Trophoblast cell (in vitro differentiated cells and primary cell): ENCODE data around the gene TNFRSF14.

Experiments used
- DNase-seq, 2 donors: peaks; one replicate each; pipeline ENCODE4 v3.0.0-alpha.2; 2016
- H2AFZ ChIP-seq: 2 replicates; pipeline ENCODE4 v1.6.1; 2013; ENCODE audit warnings: low read length, moderate library complexity, mild to moderate bottlenecking; ENCODE audit not compliant: insufficient read depth, poor library complexity
- H2AK5ac ChIP-seq: 2 replicates; pipeline ENCODE4 v1.6.1; 2013; ENCODE audit warnings: mild to moderate bottlenecking, low read length
- H2BK120ac ChIP-seq: 2 replicates; pipeline ENCODE4 v1.6.1; 2013; ENCODE audit warnings: low read length, mild to moderate bottlenecking, moderate library complexity; ENCODE audit not compliant: insufficient read depth, poor library complexity
- H2BK12ac ChIP-seq: 2 replicates; pipeline ENCODE4 v1.6.1; 2013; ENCODE audit warnings: mild to moderate bottlenecking, low read length, moderate library complexity
- H2BK5ac ChIP-seq: 2 replicates; pipeline ENCODE4 v1.6.1; 2013; ENCODE audit warnings: low read length, low read depth, moderate library complexity, mild to moderate bottlenecking; ENCODE audit not compliant: poor library complexity
- H3K14ac ChIP-seq: 2 replicates; pipeline ENCODE4 v1.6.1; 2013; ENCODE audit warnings: mild to moderate bottlenecking, low read length
- H3K18ac ChIP-seq: 2 replicates; pipeline ENCODE4 v1.6.1; 2013; ENCODE audit warnings: mild to moderate bottlenecking, low read length
- H3K23ac ChIP-seq: 2 replicates; pipeline ENCODE4 v1.6.1; 2013; ENCODE audit warnings: low read length
- H3K27ac ChIP-seq: 2 replicates; pipeline ENCODE4 v1.5.1; 2013; ENCODE audit warnings: low read depth, mild to moderate bottlenecking, inconsistent platforms, low read length, moderate library complexity
- H3K27me3 ChIP-seq: 2 replicates; pipeline ENCODE4 v1.6.1; 2013; ENCODE audit warnings: inconsistent platforms, mild to moderate bottlenecking, low read length, moderate library complexity; ENCODE audit not compliant: insufficient read depth
- H3K36me3 ChIP-seq, 2 experiments: 1 replicate in 1 of 2; 2 replicates in 1 of 2; pipeline ENCODE4 v1.6.1; 2013; ENCODE audit warnings: low read length in 2 of 2, mild to moderate bottlenecking in 2 of 2, moderate library complexity in 1 of 2; ENCODE audit not compliant: insufficient read depth in 2 of 2, control insufficient read depth in 1 of 2
- H3K4ac ChIP-seq: 2 replicates; pipeline ENCODE4 v1.6.1; 2013; ENCODE audit warnings: low read depth, mild to moderate bottlenecking, low read length, moderate library complexity
- H3K4me1 ChIP-seq, 2 experiments: 1 replicate in 1 of 2; 2 replicates in 1 of 2; pipeline ENCODE4 v1.6.1; 2013; ENCODE audit warnings: low read length in 2 of 2, mild to moderate bottlenecking in 2 of 2, moderate library complexity in 1 of 2; ENCODE audit not compliant: insufficient read depth in 2 of 2, control insufficient read depth in 1 of 2
- H3K4me2 ChIP-seq: 2 replicates; pipeline ENCODE4 v1.6.1; 2013; ENCODE audit warnings: inconsistent platforms, mild to moderate bottlenecking, low read length, moderate library complexity
- H3K4me3 ChIP-seq: 2 replicates; pipeline ENCODE4 v1.5.1; 2013; ENCODE audit warnings: mild to moderate bottlenecking, low read depth, low read length, inconsistent platforms
- H3K79me1 ChIP-seq: one replicate; pipeline ENCODE4 v1.6.1; 2013; ENCODE audit warnings: low read length
- H3K79me2 ChIP-seq: 2 replicates; pipeline ENCODE4 v1.6.1; 2013; ENCODE audit warnings: low read length, mild to moderate bottlenecking; ENCODE audit not compliant: control insufficient read depth, insufficient read depth, poor library complexity
- H3K9ac ChIP-seq: 2 replicates; pipeline ENCODE4 v1.6.1; 2013; ENCODE audit warnings: mild to moderate bottlenecking, low read length
- H3K9me3 ChIP-seq: 2 replicates; pipeline ENCODE4 v1.6.1; 2013; ENCODE audit warnings: low read depth, mild to moderate bottlenecking, control low read depth, inconsistent platforms, low read length; ENCODE audit not compliant: insufficient read depth
- H4K12ac ChIP-seq: 2 replicates; pipeline ENCODE4 v1.6.1; 2013; ENCODE audit warnings: low read depth, mild to moderate bottlenecking, low read length, moderate library complexity
- H4K8ac ChIP-seq: 2 replicates; pipeline ENCODE4 v1.6.1; 2013; ENCODE audit warnings: low read depth, mild to moderate bottlenecking, low read length, moderate library complexity
- H4K91ac ChIP-seq: one replicate; pipeline ENCODE4 v1.6.1; 2013; ENCODE audit warnings: low read depth, mild to moderate bottlenecking, low read length, moderate library complexity
- WGBS: extraction: QIAGEN DNeasy Blood & Tissue Kit; methylation state at CpG from one replicate; pipeline ENCODE4 v1.1.7; 2013; ENCODE audit warnings: missing lambda C conversion rate; ENCODE audit not compliant: insufficient read length, insufficient coverage; ENCODE audit errors: extremely low coverage; 5-methylcytosine and 5-hydroxymethylcytosine counted together

The TNFRSF14 gene

GRCh38 chr1:2597441-2598328, 41.5 kb downstream of the TNFRSF14 start:
- H2BK120ac ChIP-seq: no peak overlapping the region
- H3K14ac ChIP-seq: no peak overlapping the region
- no peaks in the 10 kb centered on the region for H3K4me1 ChIP-seq
- no peak overlapping the region for H3K9ac ChIP-seq
- DNase-seq: no peak
- no peak overlapping the region for H3K27ac ChIP-seq
- no CpG with 5 or more reads among the region's 34 CpGs for WGBS
- H3K18ac ChIP-seq: no peak overlapping the region
- H3K23ac ChIP-seq: no peak overlapping the region
- H3K4me2 ChIP-seq: no peak overlapping the region
- H2BK5ac ChIP-seq: no peak overlapping the region
- H4K8ac ChIP-seq: no peak overlapping the region
- H3K79me2 ChIP-seq: no peaks in the 10 kb centered on the region
- peaks cover 12% of the 10 kb centered on the region for H3K9me3 ChIP-seq
- H2AFZ ChIP-seq: no peak overlapping the region
- no peak overlapping the region for H3K4me3 ChIP-seq
- H2BK12ac ChIP-seq: no peak overlapping the region
- H3K27me3 ChIP-seq: no peaks in the 10 kb centered on the region
- H3K36me3 ChIP-seq: no peaks in the 10 kb centered on the region
- H3K79me1 ChIP-seq: no peaks in the 10 kb centered on the region
- H2AK5ac ChIP-seq: no peak overlapping the region
- H4K91ac ChIP-seq: no peak overlapping the region
- H3K4ac ChIP-seq: no peak overlapping the region
- no peak overlapping the region for H4K12ac ChIP-seq

DNA sequence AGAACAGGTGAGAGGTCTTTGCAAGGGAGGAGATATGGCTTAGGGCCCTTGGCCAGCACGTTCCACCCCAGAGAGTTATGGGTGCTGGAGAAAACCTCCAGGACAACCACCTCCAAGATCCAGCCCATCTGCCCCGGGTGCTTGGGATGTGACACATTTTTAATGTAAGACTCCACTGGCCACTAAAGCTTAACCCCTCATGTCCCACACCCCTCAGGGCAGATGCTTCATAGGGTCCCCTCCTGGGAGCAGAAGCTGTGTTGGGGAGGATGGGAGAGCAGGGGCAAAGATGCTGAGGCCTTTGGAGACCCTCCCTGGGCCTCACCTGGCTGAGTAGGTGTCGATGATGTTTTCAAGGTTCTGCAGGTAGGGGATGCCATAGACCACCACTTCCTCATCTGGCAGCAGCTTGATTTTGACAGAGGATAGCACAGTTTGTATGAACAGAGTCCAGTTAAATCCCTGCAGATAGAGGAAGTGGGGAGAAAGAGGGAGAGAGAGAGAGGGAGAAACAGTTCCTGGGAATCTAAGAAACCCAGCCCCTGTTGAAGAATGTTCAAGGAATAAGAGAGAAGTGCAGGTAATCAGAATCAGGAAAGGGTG, 42.3 kb downstream of the TNFRSF14 start:
- no CpG with 5 or more reads among the region's 3 CpGs for WGBS
- H3K36me3 ChIP-seq: no peaks in the 10 kb centered on the region
- no peak overlapping the region for H2BK120ac ChIP-seq

DNA sequence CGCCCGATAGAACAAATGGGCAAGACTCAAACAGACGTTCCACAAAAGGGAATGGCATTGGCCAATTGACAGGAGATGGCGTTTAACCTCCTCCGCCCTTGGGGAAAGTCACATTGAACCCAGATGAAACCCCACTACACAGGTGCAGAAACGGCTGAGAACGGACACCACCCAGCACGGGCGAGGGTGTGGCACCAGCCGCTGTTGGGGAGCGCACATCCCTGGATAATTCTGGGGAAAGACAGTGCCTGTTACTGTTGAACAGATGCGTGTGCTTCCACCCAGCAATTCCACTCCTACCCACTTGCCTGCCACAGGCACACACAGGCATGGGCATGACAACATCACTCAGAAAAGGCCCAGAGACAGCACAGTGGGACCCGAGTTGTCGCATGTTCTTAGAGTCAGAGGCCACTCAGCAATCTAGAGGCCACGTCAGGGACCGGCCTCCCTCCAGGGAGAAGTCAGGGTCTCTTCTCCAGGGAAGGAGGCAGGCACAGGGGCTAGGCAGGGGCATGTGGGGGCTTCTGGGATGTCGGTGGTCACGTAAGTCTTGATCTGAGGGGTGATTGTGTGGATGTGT, 45.6 kb downstream of the TNFRSF14 start:
- no peak overlapping the region for H3K4ac ChIP-seq
- no peak overlapping the region for H2AFZ ChIP-seq
- no peak overlapping the region for H3K9ac ChIP-seq
- H3K36me3 ChIP-seq: no peaks in the 10 kb centered on the region
- no peaks in the 10 kb centered on the region for H3K79me2 ChIP-seq
- no peak overlapping the region for H3K4me2 ChIP-seq
- no peak overlapping the region for H2BK12ac ChIP-seq
- H2BK120ac ChIP-seq: no peak overlapping the region
- H2AK5ac ChIP-seq: no peak overlapping the region
- no peak for DNase-seq
- no peak overlapping the region for H3K4me3 ChIP-seq
- H3K27me3 ChIP-seq: no peaks in the 10 kb centered on the region
- H3K4me1 ChIP-seq: no peaks in the 10 kb centered on the region
- WGBS: no CpG with 5 or more reads among the region's 18 CpGs
- H4K91ac ChIP-seq: no peak overlapping the region
- peaks cover 11% of the 10 kb centered on the region for H3K9me3 ChIP-seq
- no peak overlapping the region for H3K27ac ChIP-seq
- H3K23ac ChIP-seq: no peak overlapping the region
- H4K8ac ChIP-seq: no peak overlapping the region
- no peaks in the 10 kb centered on the region for H3K79me1 ChIP-seq
- H4K12ac ChIP-seq: no peak overlapping the region
- no peak overlapping the region for H3K18ac ChIP-seq
- no peak overlapping the region for H2BK5ac ChIP-seq
- H3K14ac ChIP-seq: no peak overlapping the region

More for the DNA sequence above, 42.3 kb downstream of the TNFRSF14 start:
- H4K91ac ChIP-seq: no peak overlapping the region
- no peak overlapping the region for H4K8ac ChIP-seq
- H3K18ac ChIP-seq: no peak overlapping the region
- no peak overlapping the region for H3K14ac ChIP-seq
- H3K4me2 ChIP-seq: no peak overlapping the region
- H4K12ac ChIP-seq: no peak overlapping the region
- no peaks in the 10 kb centered on the region for H3K79me1 ChIP-seq
- no peak overlapping the region for H3K23ac ChIP-seq
- H3K4me1 ChIP-seq: no peaks in the 10 kb centered on the region
- H3K4ac ChIP-seq: no peak overlapping the region
- H2AK5ac ChIP-seq: no peak overlapping the region
- no peak overlapping the region for H2BK5ac ChIP-seq
- no peak overlapping the region for H2AFZ ChIP-seq
- peaks cover 12% of the 10 kb centered on the region for H3K9me3 ChIP-seq
- DNase-seq: no peak
- H3K27me3 ChIP-seq: no peaks in the 10 kb centered on the region
- no peak overlapping the region for H3K27ac ChIP-seq
- no peak overlapping the region for H2BK12ac ChIP-seq
- H3K9ac ChIP-seq: no peak overlapping the region
- no peak overlapping the region for H3K4me3 ChIP-seq
- no peaks in the 10 kb centered on the region for H3K79me2 ChIP-seq

DNA sequence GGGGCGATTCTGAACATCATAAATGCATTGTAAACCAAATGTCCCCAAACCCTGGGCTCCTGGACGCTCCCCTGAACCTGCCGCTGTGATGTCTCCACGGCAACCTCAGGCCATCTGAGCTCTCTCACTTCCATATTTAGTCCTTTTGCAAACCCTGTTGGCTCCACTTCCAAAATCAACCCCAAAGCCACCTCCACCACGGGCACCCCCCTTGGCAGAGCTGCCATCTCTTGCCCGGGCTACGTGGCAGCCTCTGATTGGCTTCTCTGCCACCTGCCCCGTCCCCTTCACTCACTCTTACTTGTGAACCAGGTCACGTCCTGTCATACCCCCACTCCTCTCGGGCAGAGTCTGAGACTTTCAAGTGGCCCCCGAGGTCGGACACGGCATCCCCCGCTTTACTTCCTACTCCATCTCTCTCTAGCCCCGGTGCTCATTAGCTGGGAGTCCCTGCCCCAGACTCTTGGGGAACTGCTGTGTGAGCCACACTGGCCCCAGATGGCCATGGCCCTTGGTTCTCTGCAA, 46.2 kb downstream of the TNFRSF14 start:
- Histone ChIP-seq H3K9ac (no peak overlapping the region), H3K27ac (no peak overlapping the region), H4K91ac (no peak overlapping the region), H2BK5ac (no peak overlapping the region), H3K4me2 (no peak overlapping the region), H3K9me3 (peaks cover 11% of the 10 kb centered on the region), H2BK120ac (no peak overlapping the region), H3K36me3 (no peaks in the 10 kb centered on the region), H3K4me1 (no peaks in the 10 kb centered on the region), H4K12ac (no peak overlapping the region), H2AK5ac (no peak overlapping the region), H4K8ac (no peak overlapping the region), H3K4ac (no peak overlapping the region), H3K23ac (no peak overlapping the region), H2BK12ac (no peak overlapping the region), H3K79me1 (no peaks in the 10 kb centered on the region), H3K79me2 (no peaks in the 10 kb centered on the region), H3K27me3 (no peaks in the 10 kb centered on the region), H2AFZ (no peak overlapping the region), H3K18ac (no peak overlapping the region), H3K14ac (no peak overlapping the region), H3K4me3 (no peak overlapping the region)
- no CpG with 5 or more reads among the region's 15 CpGs for WGBS
- DNase-seq: no peak
